Measurements from ENCODE around the gene USP17L19.
"Not testable (repeated sequence)": the region's sequence is repeated elsewhere in the genome, so short reads cannot be mapped to it uniquely, and the experiment has no call there.

The USP17L19 gene

GRCh38 chr4:9253078-9253477, at the start of gene USP17L19:
Gene USP17L19 (plus strand): TSS chr4:9253378. CDS start chr4:9253378, 0 bp downstream.
- not testable (repeated sequence) for H3K79me2 ChIP-seq; H3K27ac ChIP-seq; H3K9me3 ChIP-seq (ENCODE audit: control insufficient read depth, low read length); H2AFZ ChIP-seq; H3K4me3 ChIP-seq (ENCODE audit: low read depth, low read length); H3K4me2 ChIP-seq (ENCODE audit: low read length); H3K9ac ChIP-seq; H3K4me1 ChIP-seq; H3K27me3 ChIP-seq (ENCODE audit: control insufficient read depth, insufficient read depth, low read length); H3K36me3 ChIP-seq (ENCODE audit: control insufficient read depth, insufficient read depth, low read length)

- H3K9me3 ChIP-seq (ENCODE audit: control insufficient read depth, low read length); H3K4me2 ChIP-seq (ENCODE audit: low read length); H3K4me1 ChIP-seq; H3K27me3 ChIP-seq (ENCODE audit: control insufficient read depth, insufficient read depth, low read length); H3K36me3 ChIP-seq (ENCODE audit: control insufficient read depth, insufficient read depth, low read length); H3K79me2 ChIP-seq; H3K9ac ChIP-seq; H2AFZ ChIP-seq; H3K4me3 ChIP-seq (ENCODE audit: low read depth, low read length); H3K27ac ChIP-seq: not testable (repeated sequence)
Observed at GRCh38 chr4:9210357-9210756, 42.8 kb upstream of the USP17L19 start, which contains the start of gene USP17L10. Gene USP17L10 (plus strand): TSS chr4:9210657. CDS start chr4:9210657, 0 bp downstream.

DNA sequence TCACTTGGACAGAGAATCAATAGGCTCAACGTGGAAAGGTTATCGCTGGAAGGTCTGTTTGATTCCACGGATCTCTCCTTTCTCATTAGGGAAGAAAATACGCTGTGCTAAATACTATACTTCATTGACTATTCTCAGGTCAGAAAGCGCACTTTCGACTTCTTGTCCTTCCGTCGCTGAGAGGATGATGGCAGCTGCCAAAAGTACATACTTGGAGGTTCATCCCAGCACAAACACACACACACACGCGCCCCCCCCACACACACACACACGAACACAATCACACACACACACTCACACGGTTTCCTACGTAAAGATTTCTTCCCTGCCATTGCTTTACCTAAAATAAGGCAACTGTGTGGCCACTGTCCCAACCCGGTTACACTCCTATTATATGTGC, 38.5 kb upstream of the USP17L19 start:
- not testable (repeated sequence) for H2AFZ ChIP-seq; H3K79me2 ChIP-seq; H3K36me3 ChIP-seq (ENCODE audit: control insufficient read depth, insufficient read depth, low read length); H3K9me3 ChIP-seq (ENCODE audit: control insufficient read depth, low read length); H3K4me2 ChIP-seq (ENCODE audit: low read length); H3K4me1 ChIP-seq; H3K9ac ChIP-seq; H3K4me3 ChIP-seq (ENCODE audit: low read depth, low read length); H3K27ac ChIP-seq; H3K27me3 ChIP-seq (ENCODE audit: control insufficient read depth, insufficient read depth, low read length)

- not testable (repeated sequence) for H3K4me2 ChIP-seq (ENCODE audit: low read length); H3K4me3 ChIP-seq (ENCODE audit: low read depth, low read length); H3K79me2 ChIP-seq; H3K9me3 ChIP-seq (ENCODE audit: control insufficient read depth, low read length); H3K27me3 ChIP-seq (ENCODE audit: control insufficient read depth, insufficient read depth, low read length); H3K9ac ChIP-seq; H2AFZ ChIP-seq; H3K4me1 ChIP-seq; H3K36me3 ChIP-seq (ENCODE audit: control insufficient read depth, insufficient read depth, low read length); H3K27ac ChIP-seq
Observed at GRCh38 chr4:9215105-9215504, 38.1 kb upstream of the USP17L19 start, which contains the start of gene USP17L11. Gene USP17L11 (plus strand): TSS chr4:9215405. CDS start chr4:9215405, 0 bp downstream.

- H3K9ac ChIP-seq; H3K4me2 ChIP-seq (ENCODE audit: low read length); H3K4me1 ChIP-seq; H3K27ac ChIP-seq; H3K9me3 ChIP-seq (ENCODE audit: control insufficient read depth, low read length); H3K36me3 ChIP-seq (ENCODE audit: control insufficient read depth, insufficient read depth, low read length); H3K27me3 ChIP-seq (ENCODE audit: control insufficient read depth, insufficient read depth, low read length); H3K79me2 ChIP-seq; H2AFZ ChIP-seq; H3K4me3 ChIP-seq (ENCODE audit: low read depth, low read length): not testable (repeated sequence)
Observed at GRCh38 chr4:9219852-9220251, 33.3 kb upstream of the USP17L19 start, which contains the start of gene USP17L12. Gene USP17L12 (plus strand): TSS chr4:9220152. CDS start chr4:9220152, 0 bp downstream.

DNA sequence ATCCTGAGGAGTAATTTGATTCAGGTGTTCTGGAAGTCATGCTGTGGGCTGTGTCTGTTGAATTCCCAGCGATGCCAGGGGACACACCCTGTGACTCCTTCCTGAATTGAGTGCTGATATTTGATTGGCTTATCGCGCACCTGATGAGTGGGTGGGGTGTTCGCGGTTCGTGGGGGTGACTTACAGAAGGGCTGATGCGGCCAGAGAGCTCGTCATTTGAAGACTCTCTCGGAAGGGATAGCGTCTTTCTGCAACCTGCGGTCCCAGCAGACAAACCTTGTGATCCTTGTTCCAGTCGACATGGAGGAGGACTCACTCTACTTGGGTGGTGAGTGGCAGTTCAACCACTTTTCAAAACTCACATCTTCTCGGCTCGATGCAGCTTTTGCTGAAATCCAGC, 28.6 kb upstream of the USP17L19 start, which contains the start of gene USP17L13:
Gene USP17L13, plus strand, starts transcription at position 301 of the 400 bp plus-strand sequence. Its CDS starts 0 bp downstream, at position 301.
- not testable (repeated sequence) for H3K36me3 ChIP-seq (ENCODE audit: control insufficient read depth, insufficient read depth, low read length); H3K4me2 ChIP-seq (ENCODE audit: low read length); H3K9ac ChIP-seq; H3K9me3 ChIP-seq (ENCODE audit: control insufficient read depth, low read length); H3K27ac ChIP-seq; H2AFZ ChIP-seq; H3K79me2 ChIP-seq; H3K4me1 ChIP-seq; H3K4me3 ChIP-seq (ENCODE audit: low read depth, low read length); H3K27me3 ChIP-seq (ENCODE audit: control insufficient read depth, insufficient read depth, low read length)

DNA sequence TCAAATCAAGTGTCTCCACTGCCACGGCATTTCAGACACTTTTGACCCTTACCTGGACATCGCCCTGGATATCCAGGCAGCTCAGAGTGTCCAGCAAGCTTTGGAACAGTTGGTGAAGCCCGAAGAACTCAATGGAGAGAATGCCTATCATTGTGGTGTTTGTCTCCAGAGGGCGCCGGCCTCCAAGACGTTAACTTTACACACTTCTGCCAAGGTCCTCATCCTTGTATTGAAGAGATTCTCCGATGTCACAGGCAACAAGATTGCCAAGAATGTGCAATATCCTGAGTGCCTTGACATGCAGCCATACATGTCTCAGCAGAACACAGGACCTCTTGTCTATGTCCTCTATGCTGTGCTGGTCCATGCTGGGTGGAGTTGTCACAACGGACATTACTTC, 22.9 kb upstream of the USP17L19 start:
- H3K27me3 ChIP-seq (ENCODE audit: control insufficient read depth, insufficient read depth, low read length); H3K4me3 ChIP-seq (ENCODE audit: low read depth, low read length); H2AFZ ChIP-seq; H3K79me2 ChIP-seq; H3K9ac ChIP-seq; H3K9me3 ChIP-seq (ENCODE audit: control insufficient read depth, low read length); H3K4me1 ChIP-seq; H3K27ac ChIP-seq; H3K4me2 ChIP-seq (ENCODE audit: low read length); H3K36me3 ChIP-seq (ENCODE audit: control insufficient read depth, insufficient read depth, low read length): not testable (repeated sequence)

- not testable (repeated sequence) for H3K4me3 ChIP-seq (ENCODE audit: low read depth, low read length); H3K4me2 ChIP-seq (ENCODE audit: low read length); H3K9me3 ChIP-seq (ENCODE audit: control insufficient read depth, low read length); H2AFZ ChIP-seq; H3K79me2 ChIP-seq; H3K27ac ChIP-seq; H3K9ac ChIP-seq; H3K36me3 ChIP-seq (ENCODE audit: control insufficient read depth, insufficient read depth, low read length); H3K27me3 ChIP-seq (ENCODE audit: control insufficient read depth, insufficient read depth, low read length); H3K4me1 ChIP-seq
Observed at GRCh38 chr4:9234085-9234484, 19.1 kb upstream of the USP17L19 start, which contains the start of gene USP17L15. Gene USP17L15 (plus strand): TSS chr4:9234385. CDS start chr4:9234385, 0 bp downstream.

DNA sequence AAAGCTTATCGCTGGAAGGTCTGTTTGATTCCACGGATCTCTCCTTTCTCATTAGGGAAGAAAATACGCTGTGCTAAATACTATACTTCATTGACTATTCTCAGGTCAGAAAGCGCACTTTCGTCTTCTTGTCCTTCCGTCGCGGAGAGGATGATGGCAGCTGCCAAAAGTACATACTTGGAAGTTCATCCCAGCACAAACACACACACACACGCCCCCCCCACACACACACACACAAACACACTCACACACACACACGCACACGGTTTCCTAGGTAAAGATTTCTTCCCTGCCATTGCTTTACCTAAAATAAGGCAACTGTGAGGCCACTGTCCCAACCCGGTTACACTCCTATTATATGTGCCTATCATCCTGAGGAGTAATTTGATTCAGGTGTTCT, 14.7 kb upstream of the USP17L19 start:
- H2AFZ ChIP-seq; H3K9me3 ChIP-seq (ENCODE audit: control insufficient read depth, low read length); H3K4me2 ChIP-seq (ENCODE audit: low read length); H3K79me2 ChIP-seq; H3K27ac ChIP-seq; H3K36me3 ChIP-seq (ENCODE audit: control insufficient read depth, insufficient read depth, low read length); H3K27me3 ChIP-seq (ENCODE audit: control insufficient read depth, insufficient read depth, low read length); H3K4me3 ChIP-seq (ENCODE audit: low read depth, low read length); H3K4me1 ChIP-seq; H3K9ac ChIP-seq: not testable (repeated sequence)

DNA sequence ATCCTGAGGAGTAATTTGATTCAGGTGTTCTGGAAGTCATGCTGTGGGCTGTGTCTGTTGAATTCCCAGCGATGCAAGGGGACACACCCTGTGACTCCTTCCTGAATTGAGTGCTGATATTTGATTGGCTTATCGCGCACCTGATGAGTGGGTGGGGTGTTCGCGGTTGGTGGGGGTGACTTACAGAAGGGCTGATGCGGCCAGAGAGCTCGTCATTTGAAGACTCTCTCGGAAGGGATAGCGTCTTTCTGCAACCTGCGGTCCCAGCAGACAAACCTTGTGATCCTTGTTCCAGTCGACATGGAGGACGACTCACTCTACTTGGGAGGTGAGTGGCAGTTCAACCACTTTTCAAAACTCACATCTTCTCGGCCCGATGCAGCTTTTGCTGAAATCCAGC, 9.6 kb upstream of the USP17L19 start, which contains the start of gene USP17L17:
Gene USP17L17, plus strand, starts transcription at position 301 of the 400 bp plus-strand sequence. Its CDS starts 0 bp downstream, at position 301.
- not testable (repeated sequence) for H3K4me1 ChIP-seq

DNA sequence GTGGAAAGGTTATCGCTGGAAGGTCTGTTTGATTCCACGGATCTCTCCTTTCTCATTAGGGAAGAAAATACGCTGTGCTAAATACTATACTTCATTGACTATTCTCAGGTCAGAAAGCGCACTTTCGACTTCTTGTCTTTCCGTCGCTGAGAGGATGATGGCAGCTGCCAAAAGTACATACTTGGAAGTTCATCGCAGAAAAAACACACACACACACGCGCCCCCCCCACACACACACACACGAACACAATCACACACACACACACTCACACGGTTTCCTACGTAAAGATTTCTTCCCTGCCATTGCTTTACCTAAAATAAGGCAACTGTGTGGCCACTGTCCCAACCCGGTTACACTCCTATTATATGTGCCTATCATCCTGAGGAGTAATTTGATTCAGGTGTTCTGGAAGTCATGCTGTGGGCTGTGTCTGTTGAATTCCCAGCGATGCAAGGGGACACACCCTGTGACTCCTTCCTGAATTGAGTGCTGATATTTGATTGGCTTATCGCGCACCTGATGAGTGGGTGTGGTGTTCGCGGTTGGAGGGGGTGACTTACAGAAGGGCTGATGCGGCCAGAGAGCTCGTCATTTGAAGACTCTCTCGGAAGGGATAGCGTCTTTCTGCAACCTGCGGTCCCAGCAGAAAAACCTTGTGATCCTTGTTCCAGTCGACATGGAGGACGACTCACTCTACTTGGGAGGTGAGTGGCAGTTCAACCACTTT, 5.1 kb upstream of the USP17L19 start, which contains the start of gene USP17L18:
Gene USP17L18, plus strand, starts transcription at position 678 of the 728 bp plus-strand sequence. Its CDS starts 0 bp downstream, at position 678.
- not testable (repeated sequence) for H3K27me3 ChIP-seq (ENCODE audit: control insufficient read depth, insufficient read depth, low read length); H3K9ac ChIP-seq; H3K4me3 ChIP-seq (ENCODE audit: low read depth, low read length); H3K9me3 ChIP-seq (ENCODE audit: control insufficient read depth, low read length); H3K36me3 ChIP-seq (ENCODE audit: control insufficient read depth, insufficient read depth, low read length); H3K79me2 ChIP-seq; H3K4me2 ChIP-seq (ENCODE audit: low read length); H3K4me1 ChIP-seq; H2AFZ ChIP-seq; H3K27ac ChIP-seq

More for the DNA sequence above, 9.6 kb upstream of the USP17L19 start, which contains the start of gene USP17L17:
- H3K27me3 ChIP-seq (ENCODE audit: control insufficient read depth, insufficient read depth, low read length); H3K9me3 ChIP-seq (ENCODE audit: control insufficient read depth, low read length); H3K4me2 ChIP-seq (ENCODE audit: low read length); H3K36me3 ChIP-seq (ENCODE audit: control insufficient read depth, insufficient read depth, low read length); H2AFZ ChIP-seq; H3K79me2 ChIP-seq; H3K4me3 ChIP-seq (ENCODE audit: low read depth, low read length); H3K27ac ChIP-seq; H3K9ac ChIP-seq: not testable (repeated sequence)

Data from parathyroid adenoma (tissue), 2 donors.